MCF 10A (cell line): ENCODE measurements around the gene TYMS. TPM values are rescaled to one million over a fixed set of nuclear protein-coding genes. Genes with fewer than 3 reads are reported as not detected.

Source experiments
- BruUV-seq: library from RNA; stranded (reverse); fragments of 400-500 nt; replicated peaks from 2 replicates; lab custom pipeline; 2021; lab: Mats Ljungman, UMichigan
- CTCF ChIA-PET: fragments of 300-600 bp; sonication (Branson Sonifier 250); formaldehyde crosslinking; extraction: SDS; loops from one replicate; lab custom pipeline; 2021; ENCODE audit warnings: antibody characterized with exemption, inconsistent platforms; lab: Yijun Ruan, JAX
- POLR2A ChIA-PET: fragments of 300-600, 350-650 bp; sonication (Branson Sonifier 250); formaldehyde crosslinking; extraction: SDS; loops from one replicate; lab custom pipeline; 2020; ENCODE audit warnings: antibody characterized with exemption, inconsistent platforms; lab: Yijun Ruan, JAX
- DNase-seq: peaks from one replicate; pipeline ENCODE4 v3.0.0-alpha.2; 2018; ENCODE audit not compliant: unreplicated experiment
- H3K27ac Mint-ChIP-seq: one replicate; pipeline ENCODE4 v1.8.0; 2022; ENCODE audit warnings: mild to moderate bottlenecking, low read depth, mixed read lengths; ENCODE audit not compliant: unreplicated experiment
- H3K27me3 Mint-ChIP-seq: one replicate; pipeline ENCODE4 v1.8.0; 2022; ENCODE audit warnings: mixed read lengths; ENCODE audit not compliant: insufficient read depth, unreplicated experiment
- H3K36me3 Mint-ChIP-seq: one replicate; pipeline ENCODE4 v1.8.0; 2022; ENCODE audit warnings: mild to moderate bottlenecking, moderate library complexity, mixed read lengths; ENCODE audit not compliant: insufficient read depth, unreplicated experiment
- H3K4me1 Mint-ChIP-seq: one replicate; pipeline ENCODE4 v1.8.0; 2022; ENCODE audit warnings: mixed read lengths; ENCODE audit not compliant: insufficient read depth, unreplicated experiment
- H3K4me3 Mint-ChIP-seq: one replicate; pipeline ENCODE4 v1.8.0; 2022; ENCODE audit warnings: mild to moderate bottlenecking, moderate library complexity, mixed read lengths; ENCODE audit not compliant: unreplicated experiment
- H3K9me3 Mint-ChIP-seq: one replicate; pipeline ENCODE4 v1.8.0; 2022; ENCODE audit warnings: mixed read lengths; ENCODE audit not compliant: unreplicated experiment
- CTCF ChIP-seq: fragments of 200-600 bp; IDR thresholded peaks from one replicate; pipeline ENCODE4 v1.8.0; 2022; ENCODE audit warnings: antibody characterized with exemption, mild to moderate bottlenecking; ENCODE audit not compliant: unreplicated experiment
- intact Hi-C: fragments of 100-400 bp; cut with micrococcal nuclease; formaldehyde crosslinking; loops from 2 replicates; pipeline ENCODE4 v1.14.1; 2022
- total RNA-seq: library from RNA; stranded (reverse); gene quantifications from 2 replicates; pipeline ENCODE4 v1.2.3, GENCODE V29; 2022

The TYMS gene
- total RNA-seq, 1 experiment from 2014 or later: 57.0 TPM

- peaks cover 22% of the 10 kb centered on the region for H3K27me3 Mint-ChIP-seq
- H3K4me1 Mint-ChIP-seq: peaks cover 3% of the 10 kb centered on the region
- DNase-seq: peak; percentile 33
- peaks cover 6% of the 10 kb centered on the region for H3K36me3 Mint-ChIP-seq
- no peak overlapping the region for H3K4me3 Mint-ChIP-seq
- BruUV-seq: no TSS peak
- H3K9me3 Mint-ChIP-seq: no peaks in the 10 kb centered on the region
- intact Hi-C loops: loop anchor here (5.0 kb wide), 1 partner anchor 121 kb away; no protein-coding TSS in a partner anchor
- H3K27ac Mint-ChIP-seq: no peak overlapping the region
- POLR2A ChIA-PET: interaction anchor here (0.6 kb wide), 1 partner anchor 47 kb away, joined by 3 read pairs; no protein-coding TSS in a partner anchor
- TF ChIP-seq CTCF: no peak
- CTCF ChIA-PET: interaction anchor here (0.7 to 16.1 kb wide), 9 partner anchors 120 to 1572 kb away, joined by 3 to 266 read pairs (median 4); no protein-coding TSS in a partner anchor
These were observed 36.0 kb upstream of the TYMS start for GRCh38 chr18:621291-622043.

- H3K4me1 Mint-ChIP-seq: peaks cover 8% of the 10 kb centered on the region
- H3K27me3 Mint-ChIP-seq: peaks cover 30% of the 10 kb centered on the region
- no peak overlapping the region for H3K4me3 Mint-ChIP-seq
- no TSS peak for BruUV-seq
- ChIA-PET POLR2A (interaction anchor here (0.6 kb wide), 1 partner anchor 65 kb away, joined by 3 read pairs; no protein-coding TSS in a partner anchor), CTCF (interaction anchor here (1.0 to 16.1 kb wide), 9 partner anchors 13 to 352 kb away, joined by 3 to 266 read pairs (median 4); partner anchors contain the start of gene ENOSF1)
- H3K27ac Mint-ChIP-seq: no peak overlapping the region
- H3K36me3 Mint-ChIP-seq: peaks cover 6% of the 10 kb centered on the region
- intact Hi-C loops: loop anchor here (5.0 kb wide), 1 partner anchor 120 kb away; no protein-coding TSS in a partner anchor
- no peak for TF ChIP-seq CTCF
- no peaks in the 10 kb centered on the region for H3K9me3 Mint-ChIP-seq
- DNase-seq: no peak
These were observed 35.2 kb upstream of the TYMS start for GRCh38 chr18:622289-622688.

- TF ChIP-seq CTCF: peak; percentile 62
- H3K36me3 Mint-ChIP-seq: peaks cover 6% of the 10 kb centered on the region
- intact Hi-C loops: loop anchor here (1.0 to 5.0 kb wide), 4 partner anchors 88 to 215 kb away; partner anchors contain the start of gene ENOSF1
- ChIA-PET CTCF (interaction anchor here (0.6 to 16.1 kb wide), 59 partner anchors 8 to 1956 kb away, joined by 3 to 266 read pairs (median 4); partner anchors contain the start of genes THOC1 and TYMS), POLR2A (interaction anchor here (0.7 to 3.7 kb wide), 5 partner anchors 34 to 208 kb away, joined by 3 to 14 read pairs (median 4); partner anchors contain the start of gene TYMS)
- no TSS peak for BruUV-seq
- peak; percentile 69 for DNase-seq
- peaks cover 24% of the 10 kb centered on the region for H3K27me3 Mint-ChIP-seq
- no peaks in the 10 kb centered on the region for H3K9me3 Mint-ChIP-seq
- H3K4me1 Mint-ChIP-seq: peaks cover 8% of the 10 kb centered on the region
- no peak overlapping the region for H3K4me3 Mint-ChIP-seq
- no peak overlapping the region for H3K27ac Mint-ChIP-seq
These were observed 33.5 kb upstream of the TYMS start for GRCh38 chr18:623761-624620.
